HEK293 (cell line): ENCODE results near the gene ANGPT4.

Source experiments
- CTCF ChIA-PET: fragments of 350-600 bp; formaldehyde crosslinking; extraction: SDS; loops from one replicate; lab custom pipeline; 2021; ENCODE audit warnings: antibody characterized with exemption; lab: Yijun Ruan, JAX
- POLR2A ChIA-PET: fragments of 300-600 bp; formaldehyde crosslinking; extraction: SDS; loops from one replicate; lab custom pipeline; 2020; ENCODE audit warnings: antibody characterized with exemption, inconsistent platforms; lab: Yijun Ruan, JAX
- H3K27ac ChIP-seq: fragments of 200-500 bp; sonication (Bioruptor generic); 2 replicates; pipeline ENCODE4 v1.5.1; 2014; ENCODE audit warnings: low read depth, low read length, control low read depth, inconsistent platforms; ENCODE audit errors: extremely low read depth
- H3K36me3 ChIP-seq, 2 experiments: fragments of 200-500 bp in 1 of 2; sonication (Bioruptor generic) in 1 of 2; 1 replicate in 1 of 2; 2 replicates in 1 of 2; pipeline ENCODE4 v1.5.1; 2014 to 2017; ENCODE audit warnings: inconsistent platforms in 2 of 2, low read length in 2 of 2; ENCODE audit not compliant: control insufficient read depth in 2 of 2, insufficient read depth in 1 of 2
- H3K4me1 ChIP-seq: fragments of 200-500 bp; sonication (Bioruptor generic); 2 replicates; pipeline ENCODE4 v1.5.1; 2014; ENCODE audit warnings: mild to moderate bottlenecking, low read length, inconsistent platforms; ENCODE audit not compliant: control insufficient read depth, insufficient read depth
- H3K4me3 ChIP-seq: 2 replicates; pipeline ENCODE4 v1.5.1; 2011; ENCODE audit warnings: low read depth, mild to moderate bottlenecking, control low read depth, low read length, moderate library complexity
- H3K9me3 ChIP-seq: fragments of 200-500 bp; sonication (Bioruptor generic); 2 replicates; pipeline ENCODE4 v1.5.1; 2014; ENCODE audit warnings: low read depth, low read length, inconsistent platforms; ENCODE audit not compliant: control insufficient read depth, insufficient read depth
- OVOL3 ChIP-seq: fragments of 450-650 bp; formaldehyde crosslinking; IDR thresholded peaks from 2 replicates; pipeline ENCODE4 v1.5.1; 2016; ENCODE audit warnings: missing biosample characterization, missing genetic modification characterization
- RBAK ChIP-seq: fragments of 450-650 bp; formaldehyde crosslinking; IDR thresholded peaks from 2 replicates; pipeline ENCODE4 v1.5.1; 2016; ENCODE audit warnings: missing biosample characterization, missing genetic modification characterization
- REST ChIP-seq: fragments of 450-650 bp; formaldehyde crosslinking; IDR thresholded peaks from 2 replicates; pipeline ENCODE4 v1.5.1; 2016; ENCODE audit warnings: missing biosample characterization, missing genetic modification characterization
- SCRT2 ChIP-seq: fragments of 450-650 bp; formaldehyde crosslinking; IDR thresholded peaks from 2 replicates; pipeline ENCODE4 v1.5.1; 2016; ENCODE audit warnings: missing biosample characterization, missing genetic modification characterization
- SETDB1 ChIP-seq: IDR thresholded peaks from one replicate; pipeline ENCODE4 v1.6.1; 2017; ENCODE audit warnings: mild to moderate bottlenecking, low read length, moderate library complexity, mixed read lengths; ENCODE audit not compliant: insufficient read length
- SP3 ChIP-seq: fragments of 450-650 bp; formaldehyde crosslinking; IDR thresholded peaks from 2 replicates; pipeline ENCODE4 v1.5.1; 2016; ENCODE audit warnings: missing biosample characterization, missing genetic modification characterization
- ZBTB20 ChIP-seq: fragments of 450-650 bp; formaldehyde crosslinking; IDR thresholded peaks from 2 replicates; pipeline ENCODE4 v1.5.1; 2016; ENCODE audit warnings: missing biosample characterization, missing genetic modification characterization
- ZNF2 ChIP-seq: fragments of 450-650 bp; formaldehyde crosslinking; IDR thresholded peaks from 2 replicates; pipeline ENCODE4 v1.5.1; 2016; ENCODE audit warnings: missing biosample characterization, missing genetic modification characterization
- ZNF335 ChIP-seq: fragments of 450-650 bp; formaldehyde crosslinking; conservative IDR thresholded peaks from 2 replicates; pipeline ENCODE4 v1.5.1; 2016; ENCODE audit warnings: missing biosample characterization, missing genetic modification characterization
- ZNF366 ChIP-seq: fragments of 450-650 bp; formaldehyde crosslinking; conservative IDR thresholded peaks from 2 replicates; pipeline ENCODE4 v1.5.1; 2016; ENCODE audit warnings: missing biosample characterization, missing genetic modification characterization
- ZNF398 ChIP-seq: fragments of 450-650 bp; formaldehyde crosslinking; IDR thresholded peaks from 2 replicates; pipeline ENCODE4 v1.5.1; 2017; ENCODE audit warnings: missing biosample characterization, missing genetic modification characterization
- ZNF571 ChIP-seq: fragments of 450-650 bp; formaldehyde crosslinking; IDR thresholded peaks from 2 replicates; pipeline ENCODE4 v1.5.0; 2017; ENCODE audit warnings: missing biosample characterization, missing genetic modification characterization
- ZNF623 ChIP-seq: fragments of 450-650 bp; formaldehyde crosslinking; IDR thresholded peaks from 2 replicates; pipeline ENCODE4 v1.5.1; 2016; ENCODE audit warnings: missing biosample characterization, missing genetic modification characterization
- ZNF792 ChIP-seq: fragments of 450-650 bp; formaldehyde crosslinking; IDR thresholded peaks from 2 replicates; pipeline ENCODE4 v1.5.1; 2016; ENCODE audit warnings: missing biosample characterization, missing genetic modification characterization

ANGPT4 gene

GRCh38 chr20:881051-881782 is 34.9 kb downstream of the ANGPT4 start:
- H3K27ac ChIP-seq = no peak overlapping the region
- H3K9me3 ChIP-seq = no peaks in the 10 kb centered on the region
- H3K36me3 ChIP-seq = no peaks in the 10 kb centered on the region
- TF ChIP-seq ZNF571 (tag by site-specific recombination) (no peak), ZNF366 (tag by site-specific recombination) (0 out of 2 replicates have a peak, but pooled peaks have one; percentile 22), SP3 (no peak), RBAK (tag by site-specific recombination) (no peak), ZNF398 (peak; percentile 51), ZNF623 (tag by site-specific recombination) (peak; percentile 86), ZNF335 (tag by site-specific recombination) (peak; percentile 44), OVOL3 (no peak), ZBTB20 (tag by site-specific recombination) (peak; percentile 52; the same call in 1 of the 2 replicates)
- ChIA-PET CTCF (no interaction called here), POLR2A (no interaction called here)
- H3K4me3 ChIP-seq = no peak overlapping the region
- H3K4me1 ChIP-seq = no peaks in the 10 kb centered on the region

GRCh38 chr20:879626-880025 is 36.5 kb downstream of the ANGPT4 start:
- no peaks in the 10 kb centered on the region for H3K9me3 ChIP-seq
- POLR2A ChIA-PET = no interaction called here

GRCh38 chr20:878511-879307 is 37.4 kb downstream of the ANGPT4 start:
- H3K9me3 ChIP-seq = no peaks in the 10 kb centered on the region
- CTCF ChIA-PET = interaction anchor here (0.6 kb wide), 2 partner anchors 63 to 69 kb away, joined by 3 read pairs; no protein-coding TSS in a partner anchor
- no peaks in the 10 kb centered on the region for H3K4me1 ChIP-seq
- TF ChIP-seq REST (tag by site-specific recombination) (peak; percentile 94), ZNF792 (tag by site-specific recombination) (no peak)
- TF ChIP-seq, all 188 proteins: peak for 1
- Histone ChIP-seq H3K27ac (no peak overlapping the region), H3K4me3 (no peak overlapping the region), H3K36me3 (no peaks in the 10 kb centered on the region)
- POLR2A ChIA-PET = no interaction called here

More at GRCh38 chr20:879626-880025, 36.5 kb downstream of the ANGPT4 start:
- no peak overlapping the region for H3K27ac ChIP-seq
- no peaks in the 10 kb centered on the region for H3K36me3 ChIP-seq
- CTCF ChIA-PET = interaction anchor here (0.6 kb wide), 1 partner anchor 70 kb away, joined by 3 read pairs; no protein-coding TSS in a partner anchor
- no peak overlapping the region for H3K4me3 ChIP-seq
- no peaks in the 10 kb centered on the region for H3K4me1 ChIP-seq
- TF ChIP-seq SCRT2 (peak; percentile 64), SETDB1 (no peak), ZNF2 (tag by site-specific recombination) (no peak)
